WTC11 (cell line): Measurements from ENCODE around the gene SRRT. TPM values are rescaled to one million over a fixed set of nuclear protein-coding genes. Genes with fewer than 3 reads are reported as not detected.
A peak's percentile ranks its signal among the peaks of the same experiment; 100 is the strongest.

Source experiments
- AR ChIP-seq: fragments of 250-450 bp; sonication (Bioruptor Pico); IDR thresholded peaks from 2 replicates; pipeline ENCODE4 v1.9.0; 2021; ENCODE audit warnings: mild to moderate bottlenecking
- ARID4B ChIP-seq: sonication (generic); formaldehyde crosslinking; IDR thresholded peaks from 2 replicates; pipeline ENCODE4 v1.8.0; 2023; ENCODE audit warnings: missing genetic modification reagents, mild to moderate bottlenecking, borderline replicate concordance
- ATF2 ChIP-seq: sonication (generic); formaldehyde crosslinking; IDR thresholded peaks from 2 replicates; pipeline ENCODE4 v1.8.1; 2022; ENCODE audit warnings: low read depth, missing genetic modification reagents, borderline replicate concordance
- E2F4 ChIP-seq: sonication (generic); formaldehyde crosslinking; IDR thresholded peaks from 2 replicates; pipeline ENCODE4 v1.8.1; 2022; ENCODE audit warnings: low read depth, mild to moderate bottlenecking, moderate library complexity, missing genetic modification reagents, borderline replicate concordance
- FOXK1 ChIP-seq: sonication (generic); formaldehyde crosslinking; IDR thresholded peaks from 2 replicates; pipeline ENCODE4 v1.8.0; 2022; ENCODE audit warnings: mild to moderate bottlenecking, moderate library complexity, missing genetic modification reagents
- FOXP4 ChIP-seq: sonication (generic); formaldehyde crosslinking; IDR thresholded peaks from 2 replicates; pipeline ENCODE4 v1.8.0; 2022; ENCODE audit warnings: mild to moderate bottlenecking, missing genetic modification reagents
- HMGA2 ChIP-seq: fragments of 250-450 bp; sonication (Bioruptor Pico); IDR thresholded peaks from 2 replicates; pipeline ENCODE4 v1.4.0; 2021; ENCODE audit warnings: mild to moderate bottlenecking, moderate library complexity
- IRF1 ChIP-seq: sonication (generic); formaldehyde crosslinking; IDR thresholded peaks from 2 replicates; pipeline ENCODE4 v1.8.0; 2023; ENCODE audit warnings: missing genetic modification reagents
- JUN ChIP-seq: sonication (generic); formaldehyde crosslinking; IDR thresholded peaks from 2 replicates; pipeline ENCODE4 v1.8.0; 2023; ENCODE audit warnings: mild to moderate bottlenecking, missing genetic modification reagents
- MAX ChIP-seq: sonication (generic); formaldehyde crosslinking; IDR thresholded peaks from 2 replicates; pipeline ENCODE4 v1.8.0; 2022; ENCODE audit warnings: mild to moderate bottlenecking, missing genetic modification reagents
- NFE2L1 ChIP-seq: sonication (generic); formaldehyde crosslinking; IDR thresholded peaks from 2 replicates; pipeline ENCODE4 v1.8.1; 2023; ENCODE audit warnings: missing genetic modification reagents
- NR2C2 ChIP-seq: sonication (generic); formaldehyde crosslinking; IDR thresholded peaks from 2 replicates; pipeline ENCODE4 v1.8.0; 2022; ENCODE audit warnings: mild to moderate bottlenecking, missing genetic modification reagents
- PRDM15 ChIP-seq: sonication (generic); formaldehyde crosslinking; IDR thresholded peaks from 2 replicates; pipeline ENCODE4 v1.8.0; 2022; ENCODE audit warnings: missing genetic modification reagents
- PREB ChIP-seq: sonication (generic); formaldehyde crosslinking; IDR thresholded peaks from 2 replicates; pipeline ENCODE4 v1.8.1; 2022; ENCODE audit warnings: mild to moderate bottlenecking, missing genetic modification reagents, moderate library complexity, borderline replicate concordance
- USF1 ChIP-seq: sonication (generic); formaldehyde crosslinking; IDR thresholded peaks from 2 replicates; pipeline ENCODE4 v1.8.0; 2022; ENCODE audit warnings: mild to moderate bottlenecking, missing genetic modification reagents
- ZMAT4 ChIP-seq: fragments of 250-450 bp; sonication (Bioruptor Pico); IDR thresholded peaks from 2 replicates; pipeline ENCODE4 v1.9.0; 2021; ENCODE audit warnings: mild to moderate bottlenecking
- total RNA-seq: library from RNA; stranded (reverse); gene quantifications from 3 replicates; pipeline ENCODE4 v1.2.3, GENCODE V29; 2021

Gene SRRT
- total RNA-seq, 1 experiment from 2014 or later: 238 TPM

- TF ChIP-seq ARID4B (CRISPR knock-in tag): peak; percentile 31
- TF ChIP-seq USF1 (CRISPR knock-in tag): peak; percentile 65
- TF ChIP-seq E2F4: no peak; the same call in 1 of the 2 replicates
- 0 out of 2 replicates have a peak, but pooled peaks have one; percentile 34 for TF ChIP-seq ZMAT4
- TF ChIP-seq IRF1 (CRISPR knock-in tag): 0 out of 2 replicates have a peak, but pooled peaks have one; percentile 35
- TF ChIP-seq NFE2L1 (CRISPR knock-in tag): peak; percentile 81; the same call in 1 of the 2 replicates
- peak; percentile 67 for TF ChIP-seq FOXK1 (CRISPR knock-in tag)
- TF ChIP-seq PRDM15 (CRISPR knock-in tag): peak; percentile 54; the same call in 1 of the 2 replicates
- TF ChIP-seq JUN: peak; percentile 82; the same call in 1 of the 2 replicates
- peak; percentile 66; the same call in 1 of the 2 replicates for TF ChIP-seq PREB (CRISPR knock-in tag)
- no peak for TF ChIP-seq ATF2
- no peak for TF ChIP-seq HMGA2 (CRISPR knock-in tag)
- peak; percentile 89; the same call in 1 of the 2 replicates for TF ChIP-seq MAX
- no peak for TF ChIP-seq NR2C2 (CRISPR knock-in tag)
- 0 out of 2 replicates have a peak, but pooled peaks have one; percentile 72 for TF ChIP-seq FOXP4 (CRISPR knock-in tag)
- TF ChIP-seq AR (CRISPR knock-in tag): no peak
Measured at GRCh38 chr7:100888988-100889750, 14.3 kb downstream of the SRRT start, which contains the start of gene UFSP1 (continued).
